Glutamatergic neuron (in vitro differentiated cells): ENCODE data around the gene RUSC1. TPM values are rescaled to one million over a fixed set of nuclear protein-coding genes. Genes with fewer than 3 reads are reported as not detected.

Experiments used
- DNase-seq: peaks from one replicate; pipeline ENCODE4 v3.0.0; 2022
- H3K27ac Mint-ChIP-seq: one replicate; pipeline ENCODE4 v1.8.0; 2020; ENCODE audit warnings: mild to moderate bottlenecking, mixed read lengths, inconsistent platforms; ENCODE audit not compliant: unreplicated experiment
- H3K27me3 Mint-ChIP-seq: one replicate; pipeline ENCODE4 v1.8.0; 2020; ENCODE audit warnings: mild to moderate bottlenecking, moderate library complexity, mixed read lengths, inconsistent platforms; ENCODE audit not compliant: unreplicated experiment
- H3K36me3 Mint-ChIP-seq: one replicate; pipeline ENCODE4 v1.8.0; 2020; ENCODE audit warnings: mild to moderate bottlenecking, mixed read lengths, inconsistent platforms; ENCODE audit not compliant: unreplicated experiment
- H3K4me1 Mint-ChIP-seq: one replicate; pipeline ENCODE4 v1.8.0; 2020; ENCODE audit warnings: mild to moderate bottlenecking, low read depth, mixed read lengths, inconsistent platforms; ENCODE audit not compliant: unreplicated experiment
- H3K4me3 Mint-ChIP-seq: one replicate; pipeline ENCODE4 v1.8.0; 2020; ENCODE audit warnings: mild to moderate bottlenecking, mixed read lengths, inconsistent platforms; ENCODE audit not compliant: unreplicated experiment
- H3K9me3 Mint-ChIP-seq: one replicate; pipeline ENCODE4 v1.8.0; 2020; ENCODE audit warnings: mild to moderate bottlenecking, moderate library complexity, mixed read lengths, inconsistent platforms; ENCODE audit not compliant: unreplicated experiment
- CTCF ChIP-seq: fragments of 200-600 bp; sonication (generic); IDR thresholded peaks from one replicate; pipeline ENCODE4 v1.5.0; 2021; ENCODE audit not compliant: partially characterized antibody, unreplicated experiment
- total RNA-seq: library from RNA; stranded (reverse); fragmentation: NEBNext Ultra II Directional; extraction: Animal tissue kit (Norgen Biotek cat#: 25700); gene quantifications from one replicate; pipeline ENCODE4 v1.2.1, GENCODE V29; 2021; ENCODE audit not compliant: unreplicated experiment

The RUSC1 gene
- total RNA-seq, 1 donor from 2014 or later: 305 TPM

- H3K27me3 Mint-ChIP-seq: peaks cover 22% of the 10 kb centered on the region
- peaks cover 18% of the 10 kb centered on the region for H3K9me3 Mint-ChIP-seq
- no peaks in the 10 kb centered on the region for H3K36me3 Mint-ChIP-seq
- no peak for TF ChIP-seq CTCF
- H3K4me1 Mint-ChIP-seq: peaks cover 5% of the 10 kb centered on the region
- no peak for DNase-seq
- H3K4me3 Mint-ChIP-seq: peak overlapping the region; percentile 32
- peak overlapping the region; percentile 33 for H3K27ac Mint-ChIP-seq
These were observed 14.8 kb upstream of the RUSC1 start for GRCh38 chr1:155305881-155306391.

GRCh38 chr1:155307247-155307740, 13.4 kb upstream of the RUSC1 start:
- peaks cover 10% of the 10 kb centered on the region for H3K4me1 Mint-ChIP-seq
- H3K4me3 Mint-ChIP-seq: peak overlapping the region; percentile 57
- peak overlapping the region; percentile 72 for H3K27ac Mint-ChIP-seq
- peaks cover 18% of the 10 kb centered on the region for H3K9me3 Mint-ChIP-seq
- peak; percentile 43 for TF ChIP-seq CTCF
- peaks cover 21% of the 10 kb centered on the region for H3K27me3 Mint-ChIP-seq
- no peaks in the 10 kb centered on the region for H3K36me3 Mint-ChIP-seq
- DNase-seq: no peak

- Mint-ChIP-seq H3K9me3 (peaks cover 15% of the 10 kb centered on the region), H3K27ac (peak within 1 kb of the TSS; percentile 81), H3K27me3 (peaks cover 24% of the 10 kb centered on the region), H3K4me1 (peaks cover 8% of the 10 kb centered on the region), H3K36me3 (no peaks in the 10 kb centered on the region), H3K4me3 (peak within 1 kb of the TSS; percentile 98)
- peak; percentile 93 for DNase-seq
- peak; percentile 11 for TF ChIP-seq CTCF
These were observed 11.9 kb upstream of the RUSC1 start, which contains the start of gene FDPS for GRCh38 chr1:155308493-155309422. FDPS (plus strand) TSS chr1:155308866; CDS start chr1:155309790, 924 bp downstream.

GRCh38 chr1:155309423-155310021, 11.2 kb upstream of the RUSC1 start:
- TF ChIP-seq CTCF: no peak
- H3K4me1 Mint-ChIP-seq: peaks cover 8% of the 10 kb centered on the region

More at GRCh38 chr1:155309423-155310021, 11.2 kb upstream of the RUSC1 start:
- H3K27me3 Mint-ChIP-seq: peaks cover 24% of the 10 kb centered on the region
- peaks cover 14% of the 10 kb centered on the region for H3K9me3 Mint-ChIP-seq
- no peaks in the 10 kb centered on the region for H3K36me3 Mint-ChIP-seq
- DNase-seq: no peak
- peak overlapping the region; percentile 81 for H3K27ac Mint-ChIP-seq
- peak overlapping the region; percentile 98 for H3K4me3 Mint-ChIP-seq
